HG02759 (cell line): Measurements from ENCODE around the gene STRAP.

Experiments used
- ATAC-seq: cut with Tn5 transposase; IDR thresholded peaks from one replicate; pipeline ENCODE4 v1.9.1; 2021; ENCODE audit warnings: mild to moderate bottlenecking, moderate library complexity; ENCODE audit not compliant: unreplicated experiment

Gene STRAP, protein sequence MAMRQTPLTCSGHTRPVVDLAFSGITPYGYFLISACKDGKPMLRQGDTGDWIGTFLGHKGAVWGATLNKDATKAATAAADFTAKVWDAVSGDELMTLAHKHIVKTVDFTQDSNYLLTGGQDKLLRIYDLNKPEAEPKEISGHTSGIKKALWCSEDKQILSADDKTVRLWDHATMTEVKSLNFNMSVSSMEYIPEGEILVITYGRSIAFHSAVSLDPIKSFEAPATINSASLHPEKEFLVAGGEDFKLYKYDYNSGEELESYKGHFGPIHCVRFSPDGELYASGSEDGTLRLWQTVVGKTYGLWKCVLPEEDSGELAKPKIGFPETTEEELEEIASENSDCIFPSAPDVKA

DNA sequence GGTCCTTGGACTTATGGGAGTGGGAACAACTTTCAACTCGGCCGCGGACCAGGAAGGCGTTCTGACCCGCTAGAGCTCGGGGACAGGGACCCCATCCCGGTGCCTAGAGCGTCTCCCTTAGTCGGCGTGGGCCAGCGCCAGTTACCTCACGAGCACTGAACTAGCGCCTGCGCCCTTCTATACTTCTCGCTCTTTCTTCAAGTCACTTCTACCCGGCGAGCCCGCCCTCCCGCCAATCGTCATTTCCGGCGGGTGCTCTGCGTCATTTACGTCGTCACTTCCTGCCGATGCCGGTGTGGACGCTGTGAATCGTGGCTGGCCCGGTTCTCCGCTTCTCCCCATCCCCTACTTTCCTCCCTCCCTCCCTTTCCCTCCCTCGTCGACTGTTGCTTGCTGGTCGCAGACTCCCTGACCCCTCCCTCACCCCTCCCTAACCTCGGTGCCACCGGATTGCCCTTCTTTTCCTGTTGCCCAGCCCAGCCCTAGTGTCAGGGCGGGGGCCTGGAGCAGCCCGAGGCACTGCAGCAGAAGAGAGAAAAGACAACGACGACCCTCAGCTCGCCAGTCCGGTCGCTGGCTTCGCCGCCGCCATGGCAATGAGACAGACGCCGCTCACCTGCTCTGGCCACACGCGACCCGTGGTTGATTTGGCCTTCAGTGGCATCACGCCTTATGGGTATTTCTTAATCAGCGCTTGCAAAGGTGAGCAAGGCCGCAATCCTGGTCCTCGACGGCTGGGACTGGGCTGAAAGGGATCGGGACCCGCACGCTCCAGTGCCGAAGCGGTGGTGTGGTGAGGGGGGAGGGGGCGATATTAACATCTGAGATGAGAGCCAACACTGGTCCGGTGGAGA, at the start of gene STRAP:
STRAP (plus strand) TSS at position 270 of the 854 bp plus-strand sequence; CDS start at position 591, 321 bp downstream.
- peak; percentile 95 for ATAC-seq

DNA sequence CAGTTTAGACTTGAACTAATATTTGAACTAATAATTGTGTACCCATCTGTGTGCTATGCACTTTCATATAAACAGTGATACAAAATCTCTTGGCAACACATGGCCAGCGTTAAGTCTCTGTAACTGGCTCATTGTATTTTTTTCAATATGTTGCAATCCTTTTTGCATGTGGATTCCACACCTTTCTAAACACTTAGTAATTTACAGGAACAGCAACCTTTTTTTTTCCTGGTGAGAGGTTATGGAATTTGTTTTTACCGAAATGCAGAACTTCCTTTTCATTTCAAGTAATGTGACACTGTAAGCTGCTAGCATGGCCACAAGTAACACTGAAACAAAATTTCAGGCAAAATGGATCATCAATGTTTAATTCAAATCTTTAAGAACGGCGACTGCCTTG, 47.6 kb upstream of the STRAP start:
- no peak for ATAC-seq

DNA sequence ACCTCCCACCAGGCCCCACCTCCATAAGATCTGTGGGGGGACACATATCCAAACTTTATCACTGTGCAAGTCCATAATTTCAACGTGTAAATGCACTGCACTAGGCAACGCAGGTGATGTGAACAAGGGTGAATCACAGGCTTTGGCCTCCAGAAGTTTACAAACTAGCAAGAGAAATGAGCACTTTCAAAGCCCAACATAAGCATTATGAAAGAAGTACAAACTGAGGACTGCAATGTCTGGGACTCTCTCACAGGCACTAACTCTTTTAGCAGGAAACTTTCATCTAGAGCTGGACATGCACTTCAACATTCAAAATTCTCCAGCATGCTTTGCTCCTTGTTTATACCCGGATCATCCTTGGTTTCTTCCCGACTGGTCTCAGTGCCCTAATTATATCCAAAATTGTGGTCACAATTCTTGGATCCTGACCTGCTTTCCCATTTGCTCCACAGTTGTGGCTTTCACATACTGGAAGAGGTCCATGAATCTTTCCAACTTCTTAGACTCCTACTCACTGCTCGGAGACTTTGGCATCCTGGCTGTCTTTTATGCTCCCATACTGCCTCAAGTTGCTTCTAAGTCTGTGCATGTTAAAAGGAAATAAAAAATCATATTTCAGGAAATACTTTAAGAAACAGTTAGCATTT, 44.9 kb upstream of the STRAP start:
- no peak for ATAC-seq

DNA sequence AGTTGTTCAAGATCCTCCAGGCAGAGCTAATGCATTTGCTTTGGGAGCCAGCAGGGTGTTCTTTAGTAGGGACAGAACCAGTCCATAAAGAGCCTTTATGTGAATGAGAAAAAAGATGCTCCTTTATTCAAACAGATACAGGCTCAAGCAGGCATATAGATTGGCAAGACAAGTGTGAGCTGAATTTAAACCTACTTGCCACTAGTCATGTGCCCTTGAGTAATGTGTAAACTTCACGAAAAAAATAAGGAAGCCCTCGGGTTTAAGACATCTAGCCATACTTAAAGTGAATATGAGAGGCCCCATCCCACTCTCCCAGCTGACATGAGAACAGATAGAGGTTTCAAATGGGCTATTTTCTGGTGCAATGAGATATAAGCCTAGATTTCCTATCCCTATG, 43.1 kb upstream of the STRAP start:
- ATAC-seq = no peak

DNA sequence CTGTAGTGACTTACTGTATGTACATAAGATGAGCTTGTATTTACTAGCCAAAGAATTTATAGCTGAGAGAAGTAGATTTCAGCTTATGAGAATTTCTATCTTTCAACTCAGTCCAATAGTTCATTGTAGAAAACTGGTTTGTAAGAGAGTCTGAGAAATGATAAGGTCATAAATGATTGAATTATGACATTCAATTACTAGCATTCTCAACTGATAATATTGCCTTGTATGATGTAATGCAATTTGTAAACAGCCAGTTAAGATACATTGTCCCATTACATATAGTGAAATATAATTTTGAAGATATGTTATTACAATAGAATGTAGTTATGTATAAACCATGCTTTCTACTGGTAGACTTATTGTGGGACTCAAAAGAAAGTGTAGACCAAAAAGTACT, 42.5 kb upstream of the STRAP start:
- no peak for ATAC-seq

DNA sequence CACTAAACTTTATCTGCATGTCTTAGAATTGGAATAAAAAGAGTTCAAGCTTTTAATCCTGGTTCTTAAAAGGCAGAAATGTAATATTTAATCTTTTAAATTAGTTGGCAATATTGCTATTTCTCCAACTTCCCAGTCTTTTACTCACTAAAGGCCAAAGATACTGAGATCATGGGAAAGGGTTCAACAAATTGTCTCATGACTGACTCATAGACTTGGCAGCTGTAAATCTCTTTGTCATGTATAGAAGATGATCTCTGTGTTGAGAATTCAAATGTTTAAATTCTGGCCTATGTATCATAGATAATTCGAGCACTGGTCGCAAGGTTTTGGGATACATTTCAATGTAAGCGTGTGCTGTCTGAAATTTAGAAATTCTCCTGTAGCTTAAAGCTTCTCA, 40.1 kb upstream of the STRAP start:
- ATAC-seq = no peak

DNA sequence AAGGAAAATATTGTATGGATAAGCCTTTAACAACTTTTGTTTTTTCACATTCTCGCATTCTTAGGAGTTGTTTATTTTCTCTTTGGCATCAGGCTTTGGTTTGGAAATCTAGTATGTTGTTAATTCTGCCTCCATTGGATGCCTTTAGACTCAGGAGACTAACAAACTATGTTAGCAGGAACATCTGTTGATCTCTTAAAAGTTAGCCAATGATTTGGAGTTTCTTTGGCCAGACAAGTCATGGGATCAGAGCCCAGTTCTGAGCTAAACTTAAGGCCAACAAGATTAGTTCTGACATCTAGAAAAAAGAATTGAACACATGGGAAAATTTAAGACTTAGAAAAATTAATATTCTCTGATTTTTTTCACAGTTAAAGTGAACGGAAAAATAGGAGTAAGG, 35.3 kb upstream of the STRAP start:
- ATAC-seq = no peak

DNA sequence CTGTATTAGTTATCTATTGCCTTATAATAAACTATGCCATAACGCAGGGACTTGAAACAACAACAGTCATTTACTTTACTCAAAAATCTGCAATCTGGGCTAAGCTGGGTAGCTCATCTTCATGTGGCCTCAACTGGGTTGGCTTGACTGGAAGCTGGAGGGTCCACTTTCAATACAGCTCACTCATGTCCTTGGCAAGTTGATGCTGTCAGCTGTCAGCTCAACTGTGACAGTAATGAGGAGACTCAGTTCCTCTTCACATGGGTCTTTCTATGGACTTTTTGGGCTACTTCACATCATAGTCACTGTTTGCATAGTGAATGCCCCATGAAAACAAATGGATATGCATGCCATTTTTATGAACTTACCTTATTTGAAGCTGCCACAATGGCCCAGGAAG, 33.6 kb upstream of the STRAP start:
- ATAC-seq = no peak

DNA sequence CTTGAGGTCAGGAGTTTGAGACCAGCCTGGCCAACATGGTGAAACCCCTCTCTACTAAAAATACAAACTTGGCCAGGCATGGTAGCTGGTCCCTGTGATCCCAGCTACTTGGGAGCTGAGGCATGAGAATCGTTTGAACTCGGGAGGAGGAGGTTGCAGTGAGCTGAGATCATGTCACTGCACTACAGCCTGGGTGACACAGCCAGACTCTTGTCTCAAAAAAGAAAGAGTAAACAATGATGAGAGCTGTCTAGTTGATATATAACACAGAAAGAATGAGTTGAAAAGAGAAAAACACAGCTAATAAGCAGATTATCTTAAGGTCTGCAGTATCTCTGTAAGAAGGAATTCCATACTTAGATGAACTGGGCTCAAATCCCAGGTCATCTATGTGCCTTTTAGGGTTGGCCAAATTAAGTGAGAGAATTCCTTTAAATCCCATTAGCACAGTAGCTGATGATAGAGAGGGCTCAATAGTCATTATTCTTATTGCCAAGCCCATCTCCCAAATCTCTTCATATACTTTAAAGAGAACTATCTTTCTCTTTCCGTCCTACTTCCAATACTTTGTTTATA, 31.1 kb upstream of the STRAP start:
- no peak for ATAC-seq

DNA sequence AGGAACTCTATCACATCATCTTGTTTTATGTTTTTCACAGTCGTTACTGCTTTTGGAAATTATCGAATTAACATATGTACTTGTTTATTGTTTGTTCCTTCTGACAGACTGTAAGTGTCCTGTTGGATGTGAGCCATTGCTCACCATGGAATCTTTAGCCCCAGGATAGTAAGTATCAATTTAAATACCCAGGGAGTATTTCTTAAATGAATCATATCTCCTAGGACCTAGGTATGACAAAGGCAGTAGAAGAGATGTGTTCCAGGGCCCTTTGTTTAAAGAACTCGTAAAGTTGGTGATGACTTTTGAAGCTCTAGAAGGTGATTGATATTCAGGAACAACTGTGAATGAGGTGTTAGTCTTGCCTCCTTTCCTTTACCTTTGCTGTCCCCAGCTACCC, 30.3 kb upstream of the STRAP start:
- no peak for ATAC-seq

DNA sequence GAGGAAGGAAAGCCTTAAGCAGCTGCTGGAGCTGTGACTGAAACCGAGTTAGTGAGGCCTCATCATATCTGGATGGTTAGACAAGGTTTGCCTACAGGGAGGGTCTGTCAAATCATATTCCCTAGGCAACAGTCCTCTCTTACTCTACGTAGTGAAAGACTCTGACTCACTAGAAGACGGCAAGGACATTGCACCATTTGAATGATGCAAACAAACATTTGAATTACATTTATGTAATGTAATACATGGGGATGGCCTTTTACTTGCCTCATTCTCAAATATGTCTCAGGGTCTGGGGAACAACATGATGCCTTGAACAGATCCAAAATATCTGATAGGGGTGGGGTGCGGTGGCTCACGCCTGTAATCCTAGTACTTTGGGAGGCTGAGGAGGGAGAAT, 29.8 kb upstream of the STRAP start:
- no peak for ATAC-seq

DNA sequence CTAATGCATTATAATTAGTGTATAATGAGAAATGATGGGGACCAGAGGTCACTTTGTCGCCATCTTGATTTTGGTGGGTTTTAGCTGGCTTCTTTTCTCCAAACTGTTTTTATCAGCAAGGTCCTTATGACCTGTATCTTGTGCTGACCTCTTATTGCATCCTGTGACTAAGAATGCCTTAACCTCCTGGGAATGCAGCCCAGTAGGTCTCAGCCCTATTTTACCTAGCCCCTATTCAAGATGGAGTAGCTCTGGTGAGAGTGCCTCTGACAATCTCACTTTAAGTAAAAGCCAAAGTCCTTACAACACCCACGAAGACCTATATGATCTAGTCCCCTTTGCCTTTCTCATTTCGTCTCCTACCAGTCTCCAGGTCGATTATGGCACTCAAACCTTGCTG, 28.3 kb upstream of the STRAP start:
- ATAC-seq = no peak

DNA sequence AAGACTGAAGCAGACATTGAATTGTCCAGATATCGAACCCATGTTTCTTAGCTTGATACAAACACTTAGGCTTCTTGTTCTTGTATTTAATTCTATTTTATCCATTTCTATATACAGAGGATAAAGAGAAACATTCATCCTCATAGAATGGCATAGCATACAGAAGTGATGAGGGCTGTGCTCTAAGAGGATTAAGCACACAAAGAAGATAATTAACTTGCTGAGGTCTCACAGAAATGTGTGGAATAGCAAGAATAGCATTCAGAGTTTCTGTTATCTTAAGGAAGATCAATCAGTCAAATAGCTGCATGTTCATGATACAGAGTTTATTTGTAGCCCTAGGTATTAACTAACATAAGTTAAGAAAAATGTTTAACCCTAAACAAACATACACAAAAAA, 27.3 kb upstream of the STRAP start:
- no peak for ATAC-seq

DNA sequence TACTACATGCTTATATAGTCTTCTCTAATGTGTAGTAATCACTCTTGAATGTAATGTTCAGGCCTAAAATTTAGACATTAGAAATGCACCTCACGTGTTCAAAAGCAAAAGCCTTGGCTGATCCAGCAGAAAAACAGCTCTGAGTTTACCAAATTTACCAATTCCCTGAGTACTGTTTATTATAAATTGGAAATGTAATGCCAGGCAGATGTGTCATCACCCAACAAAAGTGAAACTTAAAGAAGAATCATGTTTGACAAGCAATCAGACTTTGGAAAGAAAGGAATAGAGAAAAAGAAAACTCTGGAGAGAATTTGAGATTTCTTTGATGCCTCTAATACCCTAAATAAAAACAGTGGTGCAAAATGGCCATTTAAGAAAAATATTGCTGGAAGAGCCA, 26.5 kb upstream of the STRAP start:
- ATAC-seq = no peak

DNA sequence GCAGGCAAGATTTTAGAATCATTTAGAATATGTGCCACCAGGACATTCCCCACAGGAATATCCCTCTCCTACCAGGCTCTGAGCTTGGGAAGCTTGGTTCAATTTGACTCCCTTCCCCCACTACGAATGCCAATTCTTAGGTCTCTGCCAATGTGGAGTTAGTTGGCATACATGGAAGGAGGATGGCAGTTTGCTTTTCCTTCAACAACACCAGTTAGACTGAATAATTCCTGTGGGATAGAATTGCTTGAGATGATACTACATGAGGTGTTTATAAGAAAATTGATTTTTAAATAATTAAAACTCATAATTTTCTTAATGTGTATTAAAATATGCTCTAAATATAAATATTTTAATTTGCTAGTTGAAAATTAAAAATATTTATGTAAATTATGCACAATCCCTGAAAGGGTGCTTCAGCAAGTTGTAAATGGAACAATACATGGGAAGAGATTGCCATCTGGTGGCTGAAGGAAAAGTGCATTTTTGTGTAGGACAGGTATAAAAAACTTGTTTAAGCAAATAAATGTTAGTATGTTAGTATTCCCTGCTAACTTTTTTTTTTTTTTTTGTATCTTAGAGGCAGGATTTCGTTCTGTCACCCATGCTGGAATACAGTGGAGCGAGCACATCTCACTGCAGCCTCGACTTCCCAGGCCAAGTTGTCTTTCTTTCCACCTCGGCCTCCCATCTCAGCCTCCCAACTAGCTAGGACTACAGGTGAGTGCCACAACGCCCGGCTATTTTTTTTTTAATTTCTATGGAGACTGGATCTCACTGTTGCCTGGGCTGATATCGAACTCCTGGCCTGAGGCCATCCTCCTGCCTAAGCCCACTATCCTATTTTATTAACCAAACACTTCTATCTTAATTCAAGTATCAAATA, 25.8 kb upstream of the STRAP start:
- peak; percentile 61 for ATAC-seq

DNA sequence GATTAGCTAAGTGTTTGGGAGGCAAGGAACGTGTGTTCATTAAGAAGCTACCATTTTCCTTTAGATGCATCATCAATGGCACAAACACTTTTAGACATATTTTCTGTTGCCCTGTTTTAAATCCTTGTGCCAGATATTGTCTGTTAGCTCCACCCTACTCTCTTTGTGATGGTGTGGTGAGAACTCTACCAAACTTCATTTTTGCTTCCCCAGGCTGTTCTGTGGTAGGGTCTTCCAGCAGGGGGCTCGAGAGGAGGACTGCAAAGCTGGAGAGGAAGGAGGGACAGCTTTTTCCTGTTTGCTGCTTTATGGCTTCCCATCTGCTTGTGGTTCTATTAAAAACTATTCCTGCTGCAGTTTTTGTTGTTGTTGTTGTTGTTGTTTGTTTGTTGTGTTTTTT, 23.8 kb upstream of the STRAP start:
- no peak for ATAC-seq

DNA sequence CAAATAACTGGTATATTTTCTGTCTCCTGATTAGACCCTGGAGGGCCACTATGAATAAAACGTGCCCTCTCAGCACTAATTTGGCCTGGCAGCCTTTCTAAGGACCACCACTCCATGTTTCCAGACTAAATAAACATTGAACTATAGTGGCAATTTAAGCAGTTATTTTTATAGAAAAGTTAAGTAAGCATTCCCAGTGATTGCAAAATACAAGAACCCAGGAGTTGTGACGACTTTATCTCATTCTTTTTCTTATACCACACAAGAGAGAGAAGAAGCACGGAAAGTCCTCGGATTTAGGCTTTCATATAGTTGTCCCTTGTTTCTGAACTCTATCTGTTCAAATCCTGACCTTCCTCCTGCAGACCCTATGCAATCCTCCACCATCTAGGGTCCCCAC, 23.1 kb upstream of the STRAP start:
- ATAC-seq = no peak

DNA sequence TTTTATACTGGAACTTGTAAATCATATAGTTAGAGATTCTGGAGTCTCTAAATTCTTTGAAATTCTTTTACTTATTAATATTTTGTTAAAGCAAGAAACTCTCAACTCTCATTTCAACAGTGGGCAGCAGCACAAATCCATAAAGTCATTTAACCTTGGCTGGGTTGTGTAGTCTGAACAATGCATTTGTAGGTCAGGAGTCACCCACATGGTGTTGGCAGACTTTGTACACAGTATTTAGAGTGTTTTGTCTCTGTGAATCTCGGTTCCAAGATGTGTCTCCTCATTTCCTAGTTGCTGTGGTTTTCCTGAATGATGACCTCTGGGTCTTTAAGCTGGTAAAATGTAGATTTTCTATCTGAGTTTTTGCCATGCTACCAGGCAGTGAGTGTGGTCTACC, 20.8 kb upstream of the STRAP start:
- no peak for ATAC-seq

DNA sequence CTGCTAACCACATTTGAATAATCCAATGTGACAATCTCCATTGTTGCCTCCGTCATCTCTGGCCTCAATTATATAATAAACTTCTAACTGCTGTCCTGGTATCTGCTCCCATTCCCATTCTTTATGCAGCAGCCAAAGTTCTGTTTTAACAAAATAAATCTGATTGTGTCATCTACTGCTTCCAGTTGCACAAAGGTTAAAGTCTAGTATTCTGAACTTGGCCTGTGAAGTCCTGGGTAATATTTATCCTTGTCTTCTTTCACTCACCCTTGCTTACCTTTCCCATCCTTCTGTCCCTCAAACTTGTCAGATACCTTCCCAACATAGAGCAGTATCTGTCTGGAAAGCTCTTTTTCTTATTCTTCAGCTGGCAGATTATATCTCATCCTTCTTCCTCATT, 19.3 kb upstream of the STRAP start:
- ATAC-seq = no peak

DNA sequence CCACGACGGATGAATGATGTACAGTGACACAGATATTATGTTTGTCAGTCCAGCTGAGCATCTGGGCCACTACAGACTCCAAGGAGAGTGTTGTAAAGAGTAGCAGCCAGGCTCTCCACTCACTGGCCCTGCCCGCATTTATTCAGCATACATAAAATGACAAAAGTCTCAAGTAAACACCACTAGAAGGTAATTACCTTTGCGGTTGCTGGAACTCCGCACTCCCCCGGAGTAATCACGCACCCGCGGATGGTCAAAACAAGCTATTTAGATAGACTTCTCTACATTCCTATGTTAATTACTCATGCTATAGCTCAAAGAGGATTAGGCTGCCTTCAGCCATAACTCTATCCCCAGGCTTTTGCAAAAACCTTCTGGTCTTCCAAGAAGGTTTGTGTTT, 18.8 kb upstream of the STRAP start:
- no peak for ATAC-seq

DNA sequence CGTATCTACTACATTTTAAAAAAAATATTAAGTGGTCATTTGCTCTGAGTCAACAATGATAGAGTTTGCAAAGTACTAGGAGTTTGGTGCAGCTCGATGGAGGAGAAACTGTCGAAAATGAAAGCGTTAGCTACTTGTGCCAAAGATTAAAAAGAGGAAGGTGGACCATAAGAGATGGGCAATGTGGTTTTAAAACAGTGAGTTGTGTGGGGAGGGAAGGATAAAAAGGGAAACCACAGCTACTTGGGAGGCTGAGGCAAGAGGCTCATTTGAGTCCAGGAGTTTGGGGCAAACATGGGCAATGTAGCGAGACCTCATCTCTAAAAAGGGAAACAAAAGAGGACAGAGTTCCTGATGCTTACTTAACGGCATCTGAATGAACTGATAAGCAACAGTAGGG, 18.2 kb upstream of the STRAP start:
- ATAC-seq = peak; percentile 88
